HG02943 (cell line): ENCODE results near the gene CLDN6.
A peak's percentile ranks its signal among the peaks of the same experiment; 100 is the strongest.

Experiments used
- ATAC-seq: cut with Tn5 transposase; IDR thresholded peaks from one replicate; pipeline ENCODE4 v1.9.1; 2021; ENCODE audit warnings: mild to moderate bottlenecking, low read depth, moderate library complexity; ENCODE audit not compliant: unreplicated experiment

CLDN6 gene

GRCh38 chr16:2992383-2993081, 25.5 kb downstream of the CLDN6 start:
- ATAC-seq = no peak

GRCh38 chr16:2991566-2992261, 26.3 kb downstream of the CLDN6 start:
- no peak for ATAC-seq

GRCh38 chr16:2990891-2991290, 27.1 kb downstream of the CLDN6 start:
- ATAC-seq = no peak

- no peak for ATAC-seq
Observed at GRCh38 chr16:2988590-2989099, 29.3 kb downstream of the CLDN6 start.

GRCh38 chr16:2987833-2988232, 30.1 kb downstream of the CLDN6 start:
- ATAC-seq = no peak

- no peak for ATAC-seq
Observed at GRCh38 chr16:2987286-2987685, 30.7 kb downstream of the CLDN6 start.

GRCh38 chr16:2986623-2987188, 31.3 kb downstream of the CLDN6 start:
- no peak for ATAC-seq

GRCh38 chr16:2985893-2986355, 32.1 kb downstream of the CLDN6 start:
- ATAC-seq = no peak

- no peak for ATAC-seq
Observed at GRCh38 chr16:2985462-2985861, 32.5 kb downstream of the CLDN6 start.

- ATAC-seq = no peak
Observed at GRCh38 chr16:2983706-2984136, 34.3 kb downstream of the CLDN6 start.

- no peak for ATAC-seq
Observed at GRCh38 chr16:2982402-2982801, 35.6 kb downstream of the CLDN6 start.

GRCh38 chr16:2981899-2982250, 36.1 kb downstream of the CLDN6 start:
- ATAC-seq = no peak

- ATAC-seq = no peak
Observed at GRCh38 chr16:2981177-2981898, 36.6 kb downstream of the CLDN6 start.

- ATAC-seq = peak; percentile 76
Observed at GRCh38 chr16:2980227-2981176, 37.5 kb downstream of the CLDN6 start, which contains the start of gene PKMYT1. PKMYT1 (minus strand) TSS chr16:2980446; CDS start chr16:2979657, 789 bp downstream.

GRCh38 chr16:2979669-2980226, 38.2 kb downstream of the CLDN6 start:
- no peak for ATAC-seq

GRCh38 chr16:2977440-2977839, 40.5 kb downstream of the CLDN6 start:
- no peak for ATAC-seq

GRCh38 chr16:2976673-2977072, 41.3 kb downstream of the CLDN6 start:
- ATAC-seq = no peak

GRCh38 chr16:2976201-2976600, 41.8 kb downstream of the CLDN6 start:
- ATAC-seq = no peak

- ATAC-seq = no peak
Observed at GRCh38 chr16:2975161-2975795, 42.7 kb downstream of the CLDN6 start.
